ENCODE measurements around the gene FRMD1. TPM values are rescaled to one million over a fixed set of nuclear protein-coding genes. Genes with fewer than 3 reads are reported as not detected.

The FRMD1 gene
- polyA plus RNA-seq, 1 experiment: not detected

- ChIA-PET POLR2A (no interaction called here), CTCF (no interaction called here)
- H3K27me3 ChIP-seq (ENCODE audit: control insufficient read depth, insufficient read depth, low read length): peaks cover 14% of the 10 kb centered on the region
- no peak for DNase-seq (ENCODE audit: low read depth)
- no peak overlapping the region for H3K4me3 ChIP-seq (ENCODE audit: low read depth, low read length)
- TF ChIP-seq CTCF (IDR thresholded peaks at IDR 0.05; ENCODE audit: insufficient read depth, low read depth, low read length): no peak
- no peaks in the 10 kb centered on the region for H3K36me3 ChIP-seq (ENCODE audit: control insufficient read depth, insufficient read depth, low read length)
Measured at GRCh38 chr6:168005796-168006195, 73.2 kb downstream of the FRMD1 start.

GRCh38 chr6:168004945-168005344 lies 74.1 kb downstream of the FRMD1 start:
- CTCF ChIA-PET: no interaction called here
- H3K36me3 ChIP-seq (ENCODE audit: control insufficient read depth, insufficient read depth, low read length): no peaks in the 10 kb centered on the region
- H3K27me3 ChIP-seq (ENCODE audit: control insufficient read depth, insufficient read depth, low read length): peaks cover 14% of the 10 kb centered on the region
- POLR2A ChIA-PET: no interaction called here
- DNase-seq (ENCODE audit: low read depth): no peak
- no peak overlapping the region for H3K4me3 ChIP-seq (ENCODE audit: low read depth, low read length)
- no peak for TF ChIP-seq CTCF (IDR thresholded peaks at IDR 0.05; ENCODE audit: insufficient read depth, low read depth, low read length)

- Histone ChIP-seq H3K36me3 (ENCODE audit: control insufficient read depth, insufficient read depth, low read length) (no peaks in the 10 kb centered on the region), H3K4me3 (ENCODE audit: low read depth, low read length) (no peak overlapping the region), H3K27me3 (ENCODE audit: control insufficient read depth, insufficient read depth, low read length) (peaks cover 14% of the 10 kb centered on the region)
- ChIA-PET POLR2A (no interaction called here), CTCF (no interaction called here)
- TF ChIP-seq CTCF (IDR thresholded peaks at IDR 0.05; ENCODE audit: insufficient read depth, low read depth, low read length): no peak
- DNase-seq (ENCODE audit: low read depth): no peak
Measured at GRCh38 chr6:168004023-168004422, 75.0 kb downstream of the FRMD1 start.

Other genes starting within 250 kb of the FRMD1 start
- not detected in 2 replicates for gene KIF25, start 81.5 kb downstream of the FRMD1 start, polyA plus RNA-seq (2011; rRNA removed)
- not detected in 2 replicates for gene DACT2, start 240.6 kb upstream of the FRMD1 start, polyA plus RNA-seq (2011; rRNA removed)

All from BJ (cell line).